NCI-H774 (cell line): ENCODE data around the gene RESF1.
"Not testable (repeated sequence)": the region's sequence is repeated elsewhere in the genome, so short reads cannot be mapped to it uniquely, and the experiment has no call there.

ENCODE experiments used
- DNase-seq: peaks from one replicate; lab custom pipeline; 2025; lab: John Stamatoyannopoulos, UW

The RESF1 gene, protein sequence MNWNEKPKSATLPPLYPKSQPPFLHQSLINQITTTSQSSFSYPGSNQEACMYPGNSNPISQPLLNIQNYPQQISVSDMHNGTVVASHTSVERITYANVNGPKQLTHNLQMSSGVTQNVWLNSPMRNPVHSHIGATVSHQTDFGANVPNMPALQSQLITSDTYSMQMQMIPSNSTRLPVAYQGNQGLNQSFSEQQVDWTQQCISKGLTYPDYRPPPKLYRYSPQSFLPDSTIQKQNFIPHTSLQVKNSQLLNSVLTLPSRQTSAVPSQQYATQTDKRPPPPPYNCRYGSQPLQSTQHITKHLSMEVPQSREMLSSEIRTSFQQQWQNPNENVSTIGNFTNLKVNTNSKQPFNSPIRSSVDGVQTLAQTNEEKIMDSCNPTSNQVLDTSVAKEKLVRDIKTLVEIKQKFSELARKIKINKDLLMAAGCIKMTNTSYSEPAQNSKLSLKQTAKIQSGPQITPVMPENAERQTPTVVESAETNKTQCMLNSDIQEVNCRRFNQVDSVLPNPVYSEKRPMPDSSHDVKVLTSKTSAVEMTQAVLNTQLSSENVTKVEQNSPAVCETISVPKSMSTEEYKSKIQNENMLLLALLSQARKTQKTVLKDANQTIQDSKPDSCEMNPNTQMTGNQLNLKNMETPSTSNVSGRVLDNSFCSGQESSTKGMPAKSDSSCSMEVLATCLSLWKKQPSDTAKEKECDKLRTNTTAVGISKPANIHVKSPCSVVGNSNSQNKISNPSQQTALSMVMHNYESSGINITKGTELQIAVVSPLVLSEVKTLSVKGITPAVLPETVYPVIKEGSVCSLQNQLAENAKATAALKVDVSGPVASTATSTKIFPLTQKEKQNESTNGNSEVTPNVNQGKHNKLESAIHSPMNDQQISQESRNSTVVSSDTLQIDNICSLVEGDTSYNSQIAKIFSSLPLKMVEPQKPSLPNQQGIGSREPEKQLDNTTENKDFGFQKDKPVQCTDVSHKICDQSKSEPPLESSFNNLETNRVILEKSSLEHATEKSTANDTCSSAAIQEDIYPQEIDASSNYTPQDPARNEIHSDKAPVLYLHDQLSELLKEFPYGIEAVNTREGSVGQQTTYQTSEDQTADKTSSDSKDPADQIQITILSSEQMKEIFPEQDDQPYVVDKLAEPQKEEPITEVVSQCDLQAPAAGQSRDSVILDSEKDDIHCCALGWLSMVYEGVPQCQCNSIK (N-terminal part only)

DNA sequence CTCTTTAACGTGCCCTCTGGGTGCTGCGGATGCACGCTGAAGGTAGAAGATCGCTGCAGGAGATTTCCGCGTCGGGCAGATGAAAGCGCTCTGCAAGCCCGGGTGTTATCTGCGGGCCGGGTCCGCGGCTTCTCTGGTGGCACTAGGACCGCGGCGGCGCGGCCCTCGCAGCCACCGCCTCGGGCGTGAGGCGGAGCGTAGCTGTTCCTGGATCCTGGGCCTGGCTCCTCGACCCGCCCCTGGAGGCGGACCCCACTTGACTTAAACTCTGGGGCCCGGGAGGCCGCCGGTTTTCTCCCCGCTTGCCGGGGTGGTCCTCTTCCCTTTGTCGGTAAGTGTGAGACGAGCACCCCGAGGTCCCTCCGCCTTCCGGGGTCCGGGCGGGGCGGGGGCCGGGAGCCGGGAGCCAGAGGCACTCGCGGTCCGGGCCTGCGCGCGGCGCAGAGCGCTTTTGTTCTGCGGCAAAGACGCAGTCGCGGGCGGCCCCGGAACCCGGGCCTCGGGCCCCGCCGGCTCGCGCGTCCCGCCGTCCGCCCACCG, at the start of gene RESF1:
TSS of gene RESF1 (plus strand) at position 255 of the 540 bp plus-strand sequence. CDS start 21,541 bp downstream, outside the sequence.
- DNase-seq, result peak; percentile 91

DNA sequence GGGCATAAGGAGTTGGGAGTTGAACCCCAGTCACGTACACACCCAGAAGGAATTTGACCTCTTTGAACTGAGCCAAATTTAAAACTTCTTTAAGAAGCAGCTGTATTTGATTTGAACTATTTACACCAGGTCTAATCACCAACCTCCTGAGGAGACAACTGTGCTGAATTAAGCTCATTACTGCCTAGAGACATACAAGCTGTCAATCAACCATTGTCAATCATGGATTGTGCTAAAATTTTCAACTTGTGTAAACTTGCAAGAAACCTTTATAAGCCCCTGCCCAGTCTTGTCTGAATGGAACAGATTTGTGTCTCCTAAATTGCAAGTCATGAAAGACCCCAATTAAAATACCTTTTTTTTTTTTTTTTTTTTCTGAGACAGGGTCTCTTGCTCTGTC, 44.3 kb upstream of the RESF1 start:
- no peak for DNase-seq

DNA sequence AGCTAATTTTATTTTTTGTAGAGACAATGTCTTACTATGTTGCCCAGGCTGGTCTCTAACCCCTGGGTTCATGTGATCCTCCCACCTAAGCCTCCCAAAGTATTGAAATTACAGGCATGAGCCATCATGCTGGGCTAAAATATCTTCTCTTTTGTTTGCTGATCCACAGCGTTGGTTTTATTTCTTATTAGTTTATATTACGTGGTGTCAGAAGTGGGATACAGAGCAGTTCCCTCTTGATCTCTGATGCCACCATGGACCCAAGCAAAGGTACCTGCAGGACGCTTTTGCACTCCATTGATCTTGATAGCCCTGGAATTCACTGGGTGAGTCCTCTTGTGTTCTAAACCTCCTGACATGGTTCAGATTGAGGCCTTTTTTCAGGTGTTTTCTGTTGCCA, 43.8 kb upstream of the RESF1 start:
- no peak for DNase-seq

DNA sequence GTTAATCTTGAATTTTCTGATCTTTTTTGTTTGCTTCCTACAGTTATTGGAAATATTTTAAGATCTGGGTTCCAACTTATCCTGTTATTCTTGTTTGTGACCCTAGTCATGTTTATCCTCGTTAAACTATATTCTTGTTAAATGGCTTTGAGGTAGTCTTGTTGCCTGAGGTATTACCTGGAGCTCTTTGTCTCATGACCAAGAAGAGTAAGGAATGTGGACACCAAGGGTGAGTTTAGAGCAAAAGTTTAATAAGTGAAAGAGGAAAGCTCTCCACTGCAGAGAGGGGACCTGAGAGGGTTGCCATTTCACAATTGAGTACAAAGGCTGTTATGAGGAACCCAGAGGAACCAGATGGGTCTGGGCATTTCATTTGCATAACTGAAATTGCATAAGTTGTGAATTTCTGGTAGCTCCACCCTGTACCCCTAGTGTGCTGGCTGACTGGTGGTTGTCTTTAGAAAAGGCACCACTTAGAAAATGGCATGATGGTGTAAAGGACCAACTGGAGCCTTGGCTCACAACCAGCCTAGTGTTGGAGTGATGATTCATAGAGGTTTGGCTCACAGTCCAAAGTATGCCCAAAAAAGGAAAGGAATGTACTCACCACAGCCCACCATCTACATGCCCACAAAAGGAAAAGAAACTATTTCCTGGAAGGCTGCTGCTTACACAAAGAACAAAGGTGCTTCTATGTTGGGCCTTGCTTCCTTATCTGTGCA, 36.7 kb upstream of the RESF1 start:
- DNase-seq, result no peak

DNA sequence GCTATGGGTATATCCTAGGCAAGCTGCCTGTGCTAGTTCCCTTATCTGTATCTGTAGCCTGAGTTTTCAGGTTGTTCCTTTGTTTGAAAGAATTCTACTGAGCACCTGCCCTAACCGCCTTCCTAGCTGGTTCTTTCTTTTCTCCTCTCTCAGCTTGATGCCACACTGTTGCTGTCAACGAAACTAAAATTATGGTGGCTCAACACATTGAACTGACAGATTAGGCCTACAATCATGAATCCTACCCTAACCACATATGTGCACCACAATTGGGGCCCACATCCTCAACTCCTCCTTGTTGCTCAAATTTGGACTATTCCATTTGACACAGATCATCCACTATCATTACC, 36.2 kb upstream of the RESF1 start:
- DNase-seq, result no peak

DNA sequence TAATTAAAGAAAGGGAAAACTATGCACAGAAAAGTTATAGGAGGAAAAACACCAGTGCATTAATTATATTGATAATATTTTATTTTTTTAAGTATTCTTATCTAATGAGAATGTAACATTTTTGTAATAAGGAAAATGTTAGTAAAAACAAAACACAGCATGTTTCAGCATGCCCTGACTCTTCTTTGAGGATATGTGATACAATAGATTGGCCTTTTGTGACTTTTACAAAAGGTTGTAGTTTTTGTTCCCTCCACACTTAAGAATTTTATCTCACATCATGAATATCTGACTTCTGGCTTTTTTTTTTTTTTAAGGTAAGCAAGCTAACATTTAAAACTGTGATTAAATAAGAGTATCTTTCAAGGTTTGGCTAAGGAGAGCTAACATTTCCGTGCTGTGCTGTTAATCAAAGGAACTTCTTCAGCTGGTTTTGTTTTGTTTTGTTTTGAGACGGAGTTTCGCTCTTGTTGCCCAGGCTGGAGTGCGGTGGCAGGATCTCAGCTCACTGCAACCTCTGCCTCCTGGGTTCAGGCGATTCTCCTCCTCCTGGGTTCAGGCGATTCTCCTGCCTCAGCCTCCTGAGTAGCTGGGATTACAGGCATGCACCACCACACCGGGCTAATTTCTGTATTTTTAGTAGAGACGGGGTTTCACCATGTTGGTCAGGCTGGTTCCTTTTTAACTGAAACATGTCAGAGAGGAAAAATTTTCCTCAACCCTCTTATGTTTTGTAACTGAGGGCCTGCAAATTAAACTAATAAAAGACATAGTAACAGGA, 30.8 kb upstream of the RESF1 start:
- DNase-seq, result no peak

DNA sequence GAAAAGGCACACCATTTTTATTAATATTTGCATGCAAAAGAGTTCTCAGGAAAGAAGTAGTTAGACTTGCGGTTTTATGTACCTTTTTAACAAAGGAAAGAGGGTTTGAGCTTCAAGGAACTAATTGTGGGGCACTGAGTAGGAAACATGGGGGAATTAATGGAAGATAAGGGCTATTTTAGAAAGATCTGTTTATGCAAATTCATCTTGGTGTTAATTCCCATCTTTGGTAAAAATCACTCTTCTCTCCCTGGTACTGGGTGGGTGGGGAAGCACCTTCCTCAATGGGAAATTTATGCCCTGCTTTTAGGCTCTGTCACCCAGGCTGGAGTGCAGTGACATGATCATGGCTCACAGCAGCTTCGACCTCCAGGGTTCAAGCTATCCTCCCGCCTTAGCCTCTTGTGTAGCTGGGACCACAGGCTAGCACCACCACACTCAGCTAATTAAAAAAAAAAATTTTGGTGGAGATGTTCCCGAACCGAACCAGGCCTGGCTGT, 30.1 kb upstream of the RESF1 start:
- DNase-seq, result no peak

DNA sequence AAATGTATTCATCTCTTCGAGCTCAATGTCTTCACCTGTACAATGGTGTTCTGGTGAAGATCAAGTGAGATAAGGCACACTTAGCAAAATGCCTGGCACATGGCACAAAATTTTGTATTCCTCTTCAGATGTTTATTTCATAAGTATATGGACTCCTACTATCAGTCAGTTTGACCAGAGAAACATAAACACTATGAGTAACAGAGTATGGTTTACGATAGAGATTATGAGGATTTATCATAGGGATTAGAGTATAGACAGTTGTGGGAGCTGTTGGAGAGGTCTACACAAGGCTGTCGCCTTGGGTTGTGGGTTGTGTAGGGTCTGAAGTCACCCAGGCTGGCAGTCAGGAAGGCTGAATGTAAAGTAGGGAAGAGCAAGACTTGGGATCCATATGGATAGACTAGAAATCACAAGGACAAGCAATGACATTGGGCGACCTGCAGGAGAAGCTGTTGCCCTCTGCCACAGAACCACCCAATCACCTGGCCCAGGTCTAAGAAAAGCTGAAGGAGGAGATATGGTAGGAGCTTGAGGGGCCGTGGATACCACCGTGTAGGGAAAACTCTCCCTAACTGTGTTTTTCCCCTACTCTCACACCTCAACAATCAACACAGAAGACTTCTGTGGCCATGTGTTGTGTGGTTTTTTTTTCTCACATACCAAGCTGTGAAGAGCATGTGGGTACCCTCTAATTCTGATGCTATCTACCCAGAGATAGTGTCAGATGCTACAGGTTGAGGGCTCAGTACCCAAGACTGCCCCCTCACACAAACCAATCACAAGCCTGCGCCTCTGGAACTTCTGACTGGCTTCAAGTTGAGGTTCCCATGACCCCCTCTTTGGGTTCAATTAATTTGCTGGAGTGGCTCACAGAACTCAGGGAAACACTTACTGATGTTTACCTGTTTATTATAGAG, 27.2 kb upstream of the RESF1 start:
- DNase-seq, result no peak

DNA sequence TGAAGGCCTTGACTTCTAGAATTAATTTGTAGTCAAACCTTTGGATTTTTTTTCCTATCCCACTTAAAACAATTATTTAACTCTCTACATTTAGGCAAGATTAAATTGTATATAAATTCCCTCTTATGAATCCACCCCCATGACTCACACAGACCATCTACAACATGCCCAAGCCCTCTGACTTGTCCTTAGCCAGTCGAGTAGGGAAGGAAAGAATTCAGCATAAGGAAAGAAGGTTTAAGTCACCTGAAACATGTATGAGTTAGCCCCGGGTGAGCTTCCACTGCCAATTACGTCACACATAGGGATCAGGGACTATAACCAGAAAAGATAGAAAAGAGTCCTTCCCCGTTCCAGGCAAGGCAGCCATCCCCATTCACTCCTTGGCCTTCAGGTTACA, 14.9 kb upstream of the RESF1 start:
- DNase-seq, result no peak

DNA sequence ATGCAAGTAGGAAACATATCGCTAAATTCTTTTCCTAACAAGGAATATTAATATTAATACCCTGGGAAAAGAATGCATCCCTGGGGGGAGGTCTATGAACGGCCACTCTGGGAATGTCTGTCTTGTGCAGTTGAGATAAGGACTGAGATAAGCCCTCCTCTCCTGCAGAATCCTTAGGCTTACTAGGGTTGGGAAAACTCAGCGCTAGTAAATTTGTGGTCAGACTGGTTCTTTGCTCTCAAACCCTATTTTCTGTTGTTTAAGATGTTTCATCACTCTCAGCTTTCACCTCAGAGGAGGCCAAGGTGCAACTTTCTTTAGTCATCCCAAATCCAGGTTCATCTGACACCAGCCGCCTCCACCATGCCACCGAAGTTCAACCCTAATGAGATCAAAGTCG, 11.2 kb upstream of the RESF1 start:
- no peak for DNase-seq

DNA sequence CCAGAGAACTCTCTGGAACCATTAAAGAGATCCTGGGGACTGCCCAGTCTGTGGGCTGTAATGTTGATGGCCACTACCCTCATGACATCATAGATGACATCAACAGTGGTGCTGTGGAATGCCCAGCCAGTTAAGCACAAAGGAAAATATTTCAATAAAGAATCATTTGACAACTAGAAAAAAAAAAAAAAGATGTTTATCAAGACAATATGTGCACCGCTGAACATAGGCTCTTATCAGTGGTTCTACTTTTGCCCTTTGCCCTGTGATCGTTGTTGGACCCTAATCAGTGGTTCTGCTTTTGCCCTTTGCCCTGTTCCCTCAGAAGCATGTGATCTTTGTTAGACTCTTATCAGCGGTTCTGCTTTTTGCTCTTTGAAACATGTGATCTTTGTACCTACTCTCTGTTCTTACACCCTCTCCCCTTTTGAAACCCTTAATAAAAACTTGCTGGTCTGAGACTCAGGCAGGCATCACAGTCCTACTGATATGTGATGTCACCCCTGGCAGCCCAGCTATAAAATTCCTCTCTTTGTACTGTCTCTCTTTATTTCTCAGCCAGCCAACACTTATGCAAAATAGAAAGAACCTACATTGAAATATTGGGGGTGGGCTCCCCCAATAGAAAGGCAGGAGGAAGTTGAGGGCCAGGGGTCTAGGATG, 10.4 kb upstream of the RESF1 start:
- DNase-seq, result not testable (repeated sequence)

DNA sequence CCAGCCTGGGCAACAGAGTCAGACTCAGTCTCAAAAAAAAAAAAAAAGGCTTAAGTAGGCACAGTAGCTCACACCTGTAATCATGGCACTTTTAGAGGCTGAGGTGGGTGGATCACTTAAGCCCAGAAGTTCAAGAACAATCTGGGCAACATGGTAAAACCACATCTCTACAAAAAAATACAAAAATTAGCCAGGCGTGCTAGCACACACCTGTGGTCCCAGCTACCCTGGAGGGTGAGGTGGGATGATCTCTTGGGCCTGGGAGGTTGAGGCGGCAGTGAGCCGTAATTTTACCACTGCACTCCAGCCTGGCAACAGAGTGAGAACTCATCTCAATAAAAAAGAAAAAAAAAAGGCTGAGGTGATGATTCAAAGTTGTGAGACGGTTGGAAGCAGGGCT, 9.1 kb upstream of the RESF1 start:
- no peak for DNase-seq

DNA sequence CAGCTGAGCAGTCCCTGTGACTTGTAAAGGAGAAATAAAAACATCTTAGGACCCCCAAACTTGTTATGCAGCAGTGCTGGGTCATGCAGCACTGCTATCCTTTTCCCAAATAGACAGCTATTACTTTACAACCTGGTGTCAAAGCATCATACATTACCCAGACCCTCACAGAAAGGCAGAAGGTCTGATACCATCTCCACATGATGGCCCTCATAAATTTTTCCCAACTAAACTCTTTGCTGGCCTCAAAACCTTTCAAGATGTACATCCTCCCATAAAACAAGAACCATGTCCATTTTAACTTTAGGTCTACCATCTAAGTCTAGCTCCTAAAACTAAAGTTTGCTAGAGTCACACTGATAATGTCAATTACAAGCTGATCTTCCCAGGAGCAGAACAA, 8.7 kb upstream of the RESF1 start:
- DNase-seq, result no peak

DNA sequence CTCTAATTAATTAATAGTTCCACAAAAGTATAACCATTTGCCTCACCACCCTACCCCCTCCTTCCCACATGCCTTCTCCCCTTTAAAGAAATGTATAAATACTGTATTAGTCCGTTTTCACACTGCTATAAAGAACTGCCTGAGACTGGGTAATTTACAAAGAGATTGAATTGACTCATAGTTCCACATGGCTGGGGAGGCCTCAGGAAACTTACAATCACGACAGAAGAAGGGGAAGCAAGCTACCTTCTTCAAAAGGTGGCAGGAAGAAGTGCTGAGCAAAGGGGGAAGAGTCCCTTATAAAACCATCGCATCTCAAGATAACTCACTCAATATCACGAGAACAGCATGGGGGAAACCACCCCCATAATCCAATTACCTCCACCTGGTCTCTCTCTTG, 8.2 kb upstream of the RESF1 start:
- DNase-seq, result no peak

DNA sequence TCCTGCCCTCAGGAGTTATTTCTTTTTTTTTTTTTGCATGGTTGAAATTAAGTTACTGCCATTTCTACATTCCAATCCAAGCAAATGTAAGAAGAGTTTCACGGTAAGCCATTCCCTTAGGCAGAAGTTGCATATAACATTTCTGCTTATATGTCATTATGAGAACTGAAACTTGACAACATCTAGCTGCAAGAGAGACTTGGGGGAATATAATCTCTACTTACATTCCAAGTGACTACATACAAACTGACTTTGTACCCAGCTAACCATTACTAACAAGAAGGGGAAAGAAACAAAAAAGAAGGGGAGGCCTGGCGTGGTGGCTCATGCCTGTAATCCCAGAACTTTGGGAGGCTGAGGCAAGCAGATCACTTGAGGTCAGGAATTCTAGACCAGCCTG, 7.3 kb upstream of the RESF1 start:
- no peak for DNase-seq

DNA sequence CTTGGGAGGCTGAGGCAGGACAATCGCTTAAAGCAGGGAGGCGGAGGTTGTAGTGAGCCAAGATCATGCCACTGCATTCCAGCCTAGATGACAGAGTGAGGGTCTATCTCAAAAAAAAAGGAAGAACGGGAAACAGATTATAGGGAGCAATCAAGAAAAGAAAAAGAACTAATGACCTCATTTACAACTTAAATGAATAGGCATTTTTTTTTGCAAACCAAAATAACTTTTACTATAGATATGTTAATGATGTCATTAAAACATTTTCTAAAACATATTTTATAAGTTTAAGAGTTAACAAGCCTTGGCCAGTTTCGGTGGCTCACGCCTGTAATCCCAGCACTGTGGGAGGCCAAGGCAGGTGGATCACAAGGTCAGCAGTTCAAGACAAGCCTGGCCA, 6.8 kb upstream of the RESF1 start:
- no peak for DNase-seq

DNA sequence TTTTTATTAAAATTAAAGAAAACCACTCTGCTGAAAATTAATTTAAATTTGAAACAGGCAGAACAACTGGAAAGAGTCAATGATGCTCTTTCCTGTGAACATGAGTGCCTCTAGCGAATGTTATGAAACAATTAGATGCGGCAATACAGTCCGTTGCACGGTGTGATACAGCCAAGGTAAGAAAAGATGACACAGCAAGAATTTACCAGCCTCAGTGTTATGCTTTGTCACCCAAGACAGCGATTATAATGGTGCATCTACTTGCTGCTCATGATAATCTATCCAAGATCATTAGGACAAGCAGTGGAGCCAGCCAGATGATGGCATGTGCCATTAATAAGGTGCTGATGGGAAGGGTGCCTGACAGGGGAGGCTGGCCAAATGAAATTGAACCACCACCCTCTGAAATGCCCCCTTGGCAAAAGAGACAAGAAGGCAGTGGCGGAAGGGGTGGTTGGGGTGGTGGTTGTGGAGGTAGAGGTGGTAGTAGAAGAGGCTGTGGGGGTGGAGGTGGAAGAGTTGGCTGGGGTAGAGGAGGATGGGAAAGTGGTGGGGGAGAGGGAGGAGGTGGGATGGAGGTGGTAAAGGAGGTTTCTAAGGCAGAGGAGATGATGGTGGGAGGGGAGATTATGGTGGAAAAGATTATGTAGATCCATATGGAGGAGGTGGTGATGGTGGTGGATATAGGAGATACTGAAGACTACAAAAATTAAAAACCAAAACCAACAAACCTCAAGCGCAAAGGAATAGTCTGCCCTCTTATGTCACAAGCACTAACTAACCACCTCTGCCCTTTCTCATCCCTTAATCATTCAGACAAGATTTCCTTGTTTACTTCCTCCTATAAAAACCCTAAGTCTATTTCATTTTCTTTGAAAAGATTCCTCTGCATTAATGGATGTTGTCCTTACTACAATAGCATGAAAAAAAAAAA, 4.0 kb upstream of the RESF1 start:
- no peak for DNase-seq
